Upper lobe of left lung (tissue), 4 donors: Measurements from ENCODE around the gene GPSM1.

Experiments
- CTCF ChIP-seq, 6 experiments: fragments of 450-650 bp in 4 of 6; fragments of 200-600 bp in 2 of 6; sonication (generic) in 2 of 6; IDR thresholded peaks; one replicate each; pipeline ENCODE4 v1.5.1; 2016 to 2019; ENCODE audit warnings: antibody characterized with exemption in 6 of 6
- EP300 ChIP-seq, 4 donors: sonication (generic); formaldehyde crosslinking; IDR thresholded peaks; one replicate each; pipeline ENCODE4 v1.5.1; 2017; ENCODE audit warnings: antibody characterized with exemption in 4 of 4, control low read depth in 2 of 4
- POLR2A ChIP-seq, 4 donors: fragments of 450-650 bp; IDR thresholded peaks; one replicate each; pipeline ENCODE4 v1.5.1; 2016 to 2017; ENCODE audit warnings: antibody characterized with exemption in 4 of 4, mild to moderate bottlenecking in 2 of 4
- POLR2AphosphoS5 ChIP-seq, 2 donors: sonication (generic); formaldehyde crosslinking; IDR thresholded peaks; one replicate each; pipeline ENCODE4 v1.5.1; 2017; ENCODE audit warnings: antibody characterized with exemption in 2 of 2

GRCh38 chr9:136363106-136363948, 36.0 kb downstream of the GPSM1 start, which contains the start of gene DNLZ:
- TF ChIP-seq CTCF (IDR thresholded peaks at IDR 0.05) = peak; percentile 99 to 100 (median 100)
- TF ChIP-seq POLR2AphosphoS5 (IDR thresholded peaks at IDR 0.05) = peak; percentile 44 to 54
- peak in 3 of 4 donors; percentile 62 to 86 (median 85) for TF ChIP-seq POLR2A (IDR thresholded peaks at IDR 0.05)
- TF ChIP-seq EP300 (IDR thresholded peaks at IDR 0.05) = no peak
